Right cardiac atrium (tissue), 5 donors: Measurements from ENCODE around the gene DLG2. TPM values are rescaled to one million over a fixed set of nuclear protein-coding genes. Genes with fewer than 3 reads are reported as not detected.
"Not testable (repeated sequence)": the region's sequence is repeated elsewhere in the genome, so short reads cannot be mapped to it uniquely, and the experiment has no call there.

Experiments
- ATAC-seq, 2 donors: fragments of 200-7000 bp; cut with Tn5 transposase; one replicate each; pipeline versions ENCODE4 v1.8.0 to v1.9.1; 2020; ENCODE audit warnings: moderate library complexity in 2 of 2, mild to moderate bottlenecking in 1 of 2
- DNase-seq, 3 donors: peaks; one replicate each; pipeline ENCODE4 v3.0.0-alpha.2; 2020
- H3K27ac ChIP-seq: one replicate; pipeline ENCODE4 v1.5.1; 2013; ENCODE audit warnings: mild to moderate bottlenecking, low read length, control low read depth, moderate library complexity
- H3K27me3 ChIP-seq: one replicate; pipeline ENCODE4 v1.6.1; 2013; ENCODE audit not compliant: control insufficient read depth, insufficient read depth
- H3K4me1 ChIP-seq: one replicate; pipeline ENCODE4 v1.6.1; 2013; ENCODE audit warnings: low read length; ENCODE audit not compliant: control insufficient read depth, insufficient read depth
- H3K4me3 ChIP-seq: one replicate; pipeline ENCODE4 v1.5.1; 2013; ENCODE audit warnings: low read length, control low read depth
- H3K9me3 ChIP-seq: one replicate; pipeline ENCODE4 v1.6.1; 2013; ENCODE audit warnings: low read length; ENCODE audit not compliant: control insufficient read depth
- WGBS: extraction: QIAGEN DNeasy Blood & Tissue Kit; methylation state at CpG from one replicate; pipeline ENCODE4 v1.1.7; 2013; 5-methylcytosine and 5-hydroxymethylcytosine counted together
- intact Hi-C, 4 donors: fragments of 100-400 bp; cut with DNase I; formaldehyde crosslinking; loops; one replicate each; pipeline versions ENCODE4 v1.11.0 to v1.14.0; 2022 to 2023
- polyA plus RNA-seq: library from polyadenylated mRNA; stranded (reverse); fragments of 200-250 nt; gene quantifications from one replicate; pipeline ENCODE4 v1.2.3, GENCODE V29; 2013
- total RNA-seq, 4 donors: library from RNA; stranded (reverse); fragmentation: NEBNext Ultra II Directional; extraction: Animal tissue kit (Norgen Biotek cat#: 25700); gene quantifications; one replicate each; pipeline ENCODE4 v1.2.1, GENCODE V29; 2021
- donor health status: healthy with polysubstance abuse.
- donor health status: DM: no; HTN: yes; CAD: no.
- donor health status: DM: no; HTN: no; CAD: no.
- donor health status: DM: no; HTN: yes; CAD: no; lungs with severe emphysema.
- donor health status: DM: yes; HTN: yes; CAD: no.

Gene DLG2
- total and polyA plus RNA-seq, 5 donors, result 2.3 to 10.5 (median 9.4) TPM

DNA sequence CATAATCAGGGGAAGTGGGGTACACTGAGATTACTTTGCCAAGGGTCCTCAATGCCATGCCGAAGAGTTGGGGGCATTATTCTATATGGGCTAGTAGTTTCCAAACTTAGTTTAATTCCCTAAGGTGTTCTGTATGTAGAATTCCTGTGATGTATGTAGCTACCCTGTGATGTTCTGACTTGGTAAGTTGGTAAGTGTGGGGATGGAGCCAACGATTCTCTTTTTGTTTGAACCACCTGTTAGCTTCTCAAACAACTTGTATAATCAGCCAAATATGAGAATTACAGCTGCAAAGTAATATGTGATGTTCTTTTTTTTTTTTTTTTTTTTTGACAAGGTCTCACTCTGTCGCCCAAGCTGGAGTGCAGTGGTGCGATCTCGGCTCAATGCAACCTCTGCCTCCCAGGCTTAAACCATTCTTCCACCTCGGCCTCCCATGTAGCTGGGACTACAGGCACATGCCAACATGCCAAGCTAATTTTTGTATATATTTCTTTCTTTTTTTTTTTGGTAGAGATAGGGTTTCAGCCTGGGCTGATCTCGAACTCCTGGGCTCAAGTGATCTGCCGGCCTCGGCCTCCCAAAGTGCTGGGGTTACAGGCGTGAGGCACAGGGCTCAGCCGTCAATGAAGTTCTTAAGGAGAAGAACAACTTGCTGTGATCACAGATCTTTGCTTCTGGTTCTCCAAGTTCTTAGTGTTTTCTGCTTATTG lies 2025.8 kb downstream of the DLG2 start:
- Histone ChIP-seq H3K4me1 (no peaks in the 10 kb centered on the region), H3K9me3 (no peaks in the 10 kb centered on the region), H3K27me3 (no peaks in the 10 kb centered on the region), H3K27ac (no peak overlapping the region), H3K4me3 (no peak overlapping the region)
- DNase-seq, result no peak
- ATAC-seq, result no peak
- intact Hi-C loops, result loop anchor here in 1 of 4 donors (10.0 kb wide), 1 partner anchor 67 kb away; no protein-coding TSS in a partner anchor
- WGBS, result 87% methylated on average over 11 of the region's 11 CpGs

DNA sequence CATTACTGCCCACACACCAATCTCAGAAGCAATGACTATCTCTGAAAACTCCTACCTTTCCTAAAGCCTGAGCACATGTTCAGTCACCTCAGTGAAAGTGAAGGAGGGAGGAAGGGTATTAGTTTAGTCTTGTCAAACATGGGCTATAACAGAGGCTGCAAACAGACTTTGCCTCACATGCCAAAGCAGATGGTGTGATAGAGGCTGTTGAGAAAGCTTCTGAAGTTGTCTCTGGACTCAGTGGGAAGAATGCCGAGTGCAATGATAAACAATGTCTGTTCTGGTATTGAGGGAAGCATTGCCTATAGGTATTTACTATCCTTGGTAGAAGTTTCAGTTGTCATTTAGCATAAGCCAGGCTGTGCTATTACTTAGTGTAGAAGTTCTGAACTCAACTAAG lies 2026.5 kb downstream of the DLG2 start:
- Histone ChIP-seq H3K4me1 (no peaks in the 10 kb centered on the region), H3K27ac (no peak overlapping the region), H3K4me3 (no peak overlapping the region), H3K9me3 (no peaks in the 10 kb centered on the region), H3K27me3 (no peaks in the 10 kb centered on the region)
- WGBS, result 75% methylated on average over 1 of the region's 1 CpG
- ATAC-seq, result no peak
- intact Hi-C loops, result loop anchor here in 1 of 4 donors (10.0 kb wide), 1 partner anchor 66 kb away; no protein-coding TSS in a partner anchor
- DNase-seq, result no peak

DNA sequence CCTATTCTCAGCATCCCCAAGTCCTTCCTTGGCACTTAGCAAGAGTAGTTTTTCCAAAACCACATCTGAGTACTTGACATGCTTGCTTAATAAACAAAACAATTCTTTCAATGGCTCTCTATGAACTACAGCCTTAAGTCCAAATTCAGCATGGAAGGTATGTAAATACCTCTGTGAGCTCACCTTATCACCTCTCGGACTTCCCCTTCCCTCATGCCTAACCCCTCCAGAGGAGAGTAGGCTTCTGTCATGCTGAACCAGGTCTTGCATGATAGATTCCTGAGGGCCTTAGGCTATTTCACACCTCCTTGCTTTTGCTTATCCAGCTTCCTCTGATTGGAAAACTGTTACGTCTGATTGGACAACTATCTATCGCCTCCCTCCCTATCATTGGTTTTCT lies 2028.1 kb downstream of the DLG2 start:
- no peak overlapping the region for H3K4me3 ChIP-seq
- intact Hi-C loops, result no loop called here
- no peak for DNase-seq
- H3K27ac ChIP-seq, result no peak overlapping the region
- H3K9me3 ChIP-seq, result no peaks in the 10 kb centered on the region
- no peak for ATAC-seq
- WGBS, result 84% methylated on average over 3 of the region's 3 CpGs
- H3K27me3 ChIP-seq, result no peaks in the 10 kb centered on the region
- no peaks in the 10 kb centered on the region for H3K4me1 ChIP-seq

DNA sequence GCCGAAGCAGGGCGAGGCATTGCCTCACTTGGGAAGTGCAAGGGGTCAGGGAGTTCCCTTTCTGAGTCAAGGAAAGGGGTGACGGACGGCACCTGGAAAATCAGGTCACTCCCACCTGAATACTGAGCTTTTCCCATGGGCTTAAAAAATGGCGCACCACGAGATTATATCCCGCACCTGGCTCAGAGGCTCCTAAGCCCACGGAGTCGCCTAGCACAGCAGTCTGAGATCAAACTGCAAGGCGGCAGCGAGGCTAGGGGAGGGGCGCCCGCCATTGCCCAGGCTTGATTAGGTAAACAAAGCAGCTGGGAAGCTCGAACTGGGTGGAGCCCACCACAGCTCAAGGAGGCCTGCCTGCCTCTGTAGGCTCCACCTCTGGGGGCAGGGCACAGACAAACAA lies 2039.3 kb downstream of the DLG2 start:
- 67% methylated on average over 12 of the region's 14 CpGs for WGBS
- H3K9me3 ChIP-seq, H3K4me1 ChIP-seq, H3K27me3 ChIP-seq, H3K4me3 ChIP-seq, intact Hi-C loops, DNase-seq, H3K27ac ChIP-seq, ATAC-seq: not testable (repeated sequence)

DNA sequence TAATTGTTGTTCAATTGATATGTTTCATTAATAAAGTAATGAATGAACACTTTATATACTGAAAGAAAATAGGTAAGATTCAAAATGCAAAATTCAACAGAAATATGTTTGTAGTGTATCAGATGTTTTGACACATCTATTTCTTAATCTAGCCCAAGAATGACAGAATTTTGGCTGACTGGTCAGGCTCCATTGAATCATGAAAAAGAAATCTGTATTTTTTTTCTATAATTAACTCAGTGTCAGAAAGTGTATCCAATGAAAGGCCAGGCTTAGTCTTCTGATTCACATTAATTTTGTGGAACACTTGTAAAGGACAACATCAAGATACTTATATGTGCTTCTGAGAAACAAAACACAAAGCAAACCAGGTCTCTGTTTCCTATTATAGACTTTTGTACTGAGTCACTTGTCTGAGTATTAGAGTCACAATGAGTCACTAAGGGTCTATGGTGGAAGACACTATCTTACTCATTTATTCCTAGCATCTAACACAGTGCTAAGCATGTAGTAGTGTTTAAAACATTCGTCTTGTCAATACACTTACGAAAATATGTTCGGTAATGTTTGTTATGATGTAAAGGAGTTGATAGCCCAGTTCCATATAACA lies 2043.3 kb downstream of the DLG2 start:
- DNase-seq (no peak), ATAC-seq (no peak)
- no peaks in the 10 kb centered on the region for H3K27me3 ChIP-seq
- H3K4me3 ChIP-seq, result no peak overlapping the region
- intact Hi-C loops, result no loop called here
- no peak overlapping the region for H3K27ac ChIP-seq
- 89% methylated on average over 3 of the region's 3 CpGs for WGBS
- H3K4me1 ChIP-seq, result no peaks in the 10 kb centered on the region
- H3K9me3 ChIP-seq, result no peaks in the 10 kb centered on the region

DNA sequence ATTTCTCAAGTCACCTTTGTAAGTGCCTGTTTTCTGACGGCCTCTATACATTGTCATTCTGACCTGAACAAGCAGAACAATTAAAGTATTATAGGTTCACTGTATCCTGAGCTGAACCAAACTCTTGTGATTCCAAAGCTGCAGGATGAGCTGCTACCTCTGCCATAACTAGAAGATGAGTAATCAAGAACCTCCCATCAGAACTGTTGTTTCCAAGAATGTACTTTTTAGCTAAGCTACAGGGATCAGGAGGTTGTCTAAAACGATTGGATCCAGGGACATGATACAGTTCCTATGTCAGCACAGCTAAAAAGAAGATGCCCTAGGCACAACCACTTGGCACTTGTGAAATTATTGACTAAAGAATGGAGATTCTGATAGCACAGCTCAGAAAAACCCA lies 2052.6 kb downstream of the DLG2 start:
- ATAC-seq, result no peak
- DNase-seq, result no peak
- Histone ChIP-seq H3K27ac (no peak overlapping the region), H3K9me3 (no peaks in the 10 kb centered on the region), H3K4me3 (no peak overlapping the region), H3K27me3 (no peaks in the 10 kb centered on the region), H3K4me1 (no peaks in the 10 kb centered on the region)
- WGBS, result 64% methylated on average over 2 of the region's 2 CpGs
- intact Hi-C loops, result no loop called here

DNA sequence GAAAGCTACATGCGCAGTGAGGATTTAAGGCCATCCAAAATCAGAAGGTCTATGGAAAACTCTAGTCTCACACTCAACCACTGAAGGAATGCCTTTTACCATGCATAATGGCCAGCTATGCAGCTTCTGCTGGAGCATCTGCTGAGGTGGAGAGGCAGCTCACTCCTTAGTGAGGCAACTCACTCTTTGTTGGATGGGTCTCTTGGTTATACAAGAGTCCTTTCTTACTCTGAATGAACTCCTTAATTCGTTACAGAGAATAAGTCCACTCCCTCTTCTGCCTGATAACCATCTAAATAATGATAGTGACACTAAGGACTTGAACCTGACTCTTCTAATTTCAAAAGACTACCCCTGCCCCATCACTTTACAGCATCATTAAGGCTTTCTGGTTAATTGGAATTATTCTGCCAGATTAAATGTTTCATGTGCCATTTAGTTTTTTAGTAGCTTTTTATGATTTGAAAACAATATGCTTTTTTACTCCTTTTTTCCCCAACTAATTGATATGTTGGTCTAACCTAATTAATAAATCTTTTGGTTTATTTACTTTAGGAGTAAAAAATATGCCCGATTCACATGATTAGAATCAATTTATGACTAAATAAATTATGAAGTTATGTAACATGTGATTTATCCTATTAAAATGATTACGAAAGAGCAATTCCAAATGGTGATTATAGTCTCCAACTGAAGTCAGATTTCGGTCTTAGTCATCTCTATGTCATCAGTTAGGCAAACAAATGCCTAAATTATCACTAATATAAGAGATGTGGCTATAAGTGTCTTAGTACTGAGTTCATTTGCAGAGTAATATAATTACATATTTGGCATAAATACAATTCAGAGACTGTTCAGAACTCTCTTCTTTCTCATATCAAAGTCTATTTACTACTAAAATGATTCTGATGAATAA lies 2054.3 kb downstream of the DLG2 start:
- ATAC-seq, result no peak
- WGBS, result 78% methylated on average over 5 of the region's 5 CpGs
- H3K4me1 ChIP-seq, result no peaks in the 10 kb centered on the region
- no peak overlapping the region for H3K27ac ChIP-seq
- H3K4me3 ChIP-seq, result no peak overlapping the region
- H3K27me3 ChIP-seq, result no peaks in the 10 kb centered on the region
- intact Hi-C loops, result no loop called here
- no peak for DNase-seq
- no peaks in the 10 kb centered on the region for H3K9me3 ChIP-seq

DNA sequence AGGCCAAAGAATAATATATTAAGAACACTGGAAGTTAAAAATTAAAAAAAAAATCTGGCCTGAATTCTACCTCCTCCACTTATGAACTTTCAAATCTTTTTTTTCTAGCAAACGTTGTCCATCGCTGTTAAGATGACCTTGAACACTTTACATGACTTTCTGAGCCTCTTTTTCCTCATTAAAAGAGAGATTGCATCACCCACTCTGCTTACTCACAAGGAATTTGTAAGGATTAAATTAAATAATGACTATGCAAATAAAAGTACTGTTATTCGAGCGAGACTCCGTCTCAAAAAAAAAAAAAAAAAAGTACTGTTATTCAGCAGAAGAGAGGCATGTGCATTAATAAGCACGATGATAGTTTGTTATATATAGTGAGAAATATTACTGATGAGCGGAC lies 2055.8 kb downstream of the DLG2 start:
- no peak for ATAC-seq
- WGBS, result 69% methylated on average over 7 of the region's 7 CpGs
- no peak for DNase-seq
- H3K4me3 ChIP-seq, result no peak overlapping the region
- H3K27me3 ChIP-seq, result no peaks in the 10 kb centered on the region
- H3K9me3 ChIP-seq, result no peaks in the 10 kb centered on the region
- H3K4me1 ChIP-seq, result no peaks in the 10 kb centered on the region
- intact Hi-C loops, result no loop called here
- H3K27ac ChIP-seq, result no peak overlapping the region

DNA sequence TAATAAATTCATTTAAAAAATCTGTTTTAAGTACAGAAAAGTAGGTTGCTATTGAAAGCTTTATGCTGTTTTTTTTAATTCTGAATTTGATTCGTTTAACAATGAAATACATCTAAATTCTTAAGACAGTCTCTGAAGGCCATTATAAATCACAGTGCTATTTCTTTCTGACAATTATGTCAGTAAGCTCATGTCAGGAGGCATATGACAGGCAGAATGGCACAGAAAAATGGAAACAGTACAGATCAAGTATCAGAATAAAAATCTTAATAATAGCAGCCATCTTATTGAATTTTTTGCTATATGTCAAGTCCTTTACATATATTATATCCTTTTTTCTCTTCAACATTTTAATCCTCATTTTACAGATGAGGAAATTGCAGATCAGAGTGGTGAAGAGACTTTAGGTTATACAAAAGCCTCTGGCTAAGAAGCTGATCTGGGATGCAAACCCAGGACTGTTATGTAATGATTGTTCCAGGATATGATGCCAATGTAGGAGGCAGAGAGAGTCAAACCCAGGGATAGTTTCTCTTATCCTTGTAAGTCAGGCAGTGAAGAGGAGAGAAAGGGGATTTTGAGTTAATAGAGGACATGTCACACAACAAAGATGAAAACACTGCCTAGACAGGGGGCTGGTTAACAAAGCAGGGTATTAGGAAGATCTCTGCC lies 2057.9 kb downstream of the DLG2 start:
- no peak overlapping the region for H3K27ac ChIP-seq
- H3K27me3 ChIP-seq, result no peaks in the 10 kb centered on the region
- no peaks in the 10 kb centered on the region for H3K4me1 ChIP-seq
- 67% methylated on average over 1 of the region's 1 CpG for WGBS
- intact Hi-C loops, result no loop called here
- DNase-seq (no peak), ATAC-seq (no peak)
- H3K4me3 ChIP-seq, result no peak overlapping the region
- no peaks in the 10 kb centered on the region for H3K9me3 ChIP-seq

DNA sequence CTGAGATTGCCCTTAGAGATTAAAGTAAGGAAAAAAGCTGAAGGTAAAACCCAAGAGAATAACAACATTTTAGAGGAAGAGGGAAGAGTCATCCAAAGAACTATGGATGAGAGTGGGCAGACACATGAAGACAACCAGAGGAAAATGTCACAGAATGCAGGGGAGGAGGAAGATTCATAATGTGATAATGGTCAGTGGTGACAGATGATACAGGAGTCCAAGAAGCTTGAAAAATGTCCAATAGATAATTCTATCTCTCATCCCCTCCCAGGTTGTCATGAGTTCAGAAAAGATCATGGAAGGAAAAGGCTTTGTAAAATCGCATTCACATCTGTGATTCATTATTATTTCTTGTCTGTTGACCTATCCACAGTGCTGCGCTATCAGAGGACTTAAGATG lies 2058.6 kb downstream of the DLG2 start:
- WGBS, result 81% methylated on average over 2 of the region's 2 CpGs
- no peak overlapping the region for H3K27ac ChIP-seq
- no peak for DNase-seq
- ATAC-seq, result no peak
- no peaks in the 10 kb centered on the region for H3K27me3 ChIP-seq
- H3K4me3 ChIP-seq, result no peak overlapping the region
- H3K4me1 ChIP-seq, result no peaks in the 10 kb centered on the region
- intact Hi-C loops, result no loop called here
- H3K9me3 ChIP-seq, result no peaks in the 10 kb centered on the region
